Hematopoietic multipotent progenitor cell treated with erythropoietin and hydrocortisone succinate and interleukin-3 and kit ligand, for 4 days (in vitro differentiated cells): ENCODE data around the gene ASXL1.
A peak's percentile ranks its signal among the peaks of the same experiment; 100 is the strongest.

Experiments
- DNase-seq: peaks from one replicate; pipeline ENCODE4 v3.0.0-alpha.2; 2015

Gene ASXL1

GRCh38 chr20:32442630-32443373 lies 84.7 kb downstream of the ASXL1 start:
- DNase-seq = no peak

GRCh38 chr20:32443386-32443974 lies 85.3 kb downstream of the ASXL1 start:
- peak; percentile 45 for DNase-seq

- DNase-seq = no peak
These were observed 86.5 kb downstream of the ASXL1 start for GRCh38 chr20:32444474-32445220.

- peak; percentile 71 for DNase-seq
These were observed 87.6 kb downstream of the ASXL1 start for GRCh38 chr20:32445539-32446273.

- DNase-seq = no peak
These were observed 88.4 kb downstream of the ASXL1 start for GRCh38 chr20:32446301-32447100.

GRCh38 chr20:32447136-32448027 lies 89.3 kb downstream of the ASXL1 start:
- no peak for DNase-seq

- no peak for DNase-seq
These were observed 90.3 kb downstream of the ASXL1 start for GRCh38 chr20:32448306-32449056.

- DNase-seq = no peak
These were observed 91.1 kb downstream of the ASXL1 start for GRCh38 chr20:32449057-32449889.

GRCh38 chr20:32449890-32450401 lies 91.8 kb downstream of the ASXL1 start:
- no peak for DNase-seq

- no peak for DNase-seq
These were observed 92.4 kb downstream of the ASXL1 start for GRCh38 chr20:32450484-32451061.

- no peak for DNase-seq
These were observed 93.2 kb downstream of the ASXL1 start for GRCh38 chr20:32451340-32451681.

- no peak for DNase-seq
These were observed 93.7 kb downstream of the ASXL1 start for GRCh38 chr20:32451682-32452461.

- no peak for DNase-seq
These were observed 94.8 kb downstream of the ASXL1 start for GRCh38 chr20:32452776-32453466.

GRCh38 chr20:32453467-32454163 lies 95.5 kb downstream of the ASXL1 start:
- DNase-seq = no peak

GRCh38 chr20:32454164-32455145 lies 96.3 kb downstream of the ASXL1 start:
- no peak for DNase-seq
